Measurements from ENCODE around the gene GPALPP1.

Gene GPALPP1

GRCh38 chr13:45068036-45069001 lies 79.0 kb downstream of the GPALPP1 start:
- DNase-seq, result peak in 1 of 2 experiments; percentile 41

GRCh38 chr13:45073809-45074208 lies 84.5 kb downstream of the GPALPP1 start:
- no peak for DNase-seq

DNA sequence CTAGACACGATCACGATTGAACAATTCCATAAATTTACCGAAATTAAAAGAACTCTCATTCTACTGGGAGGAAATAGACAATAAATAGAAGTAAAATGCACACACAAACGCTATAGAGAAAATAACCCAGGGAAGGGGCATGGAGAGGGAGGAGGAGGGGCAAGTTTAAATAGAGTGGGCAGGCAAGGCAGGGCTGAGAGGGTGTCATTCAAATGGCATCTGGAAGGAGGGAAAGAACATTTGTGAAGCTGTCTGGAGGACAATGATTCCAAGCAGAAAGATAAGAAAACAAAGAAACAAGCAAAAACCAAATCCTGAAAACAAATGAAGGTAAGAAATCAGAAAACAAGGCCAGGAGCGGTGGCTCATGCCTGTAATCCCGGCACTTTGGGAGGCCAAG lies 85.4 kb downstream of the GPALPP1 start:
- DNase-seq, result no peak

DNA sequence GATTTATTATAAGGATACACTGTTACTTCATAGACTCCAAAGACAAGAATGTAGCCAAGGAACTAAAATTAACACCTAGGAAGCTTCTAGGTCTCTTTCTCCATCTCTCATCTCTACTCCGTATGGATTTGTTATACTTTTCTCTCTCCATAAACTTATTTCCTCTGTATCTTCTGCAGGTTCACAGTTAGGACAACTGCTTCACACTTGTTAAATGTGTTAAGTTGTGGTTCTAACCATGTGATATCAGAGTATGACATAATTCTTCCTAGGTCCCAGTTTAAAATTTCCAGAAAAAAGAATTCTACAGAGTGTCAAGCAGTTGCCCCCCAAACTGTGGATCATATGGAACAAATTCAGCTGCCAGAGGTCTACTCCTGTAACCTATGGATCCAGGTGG lies 88.7 kb downstream of the GPALPP1 start:
- no peak for DNase-seq
